Left lung (tissue), 10 donors: ENCODE results near the gene FGFR3. TPM values are rescaled to one million over a fixed set of nuclear protein-coding genes. Genes with fewer than 3 reads are reported as not detected.

ENCODE experiments used
- ATAC-seq: fragments of 200-7000 bp; cut with Tn5 transposase; one replicate; pipeline ENCODE4 v1.9.1; 2020; ENCODE audit warnings: moderate library complexity
- DNase-seq, 4 donors: peaks; one replicate each; pipeline ENCODE4 v3.0.0-alpha.2; 2013 to 2020
- H3K27ac ChIP-seq, 2 donors: fragments of 200-600 bp; sonication (generic) in 1 of 2; one replicate each; pipeline versions ENCODE4 v1.5.0 to v1.8.0; 2020 to 2021
- H3K27me3 ChIP-seq, 2 donors: fragments of 200-600 bp; sonication (generic) in 1 of 2; one replicate each; pipeline versions ENCODE4 v1.5.0 to v1.8.0; 2020 to 2021
- H3K36me3 ChIP-seq, 2 donors: fragments of 200-600 bp; sonication (generic) in 1 of 2; one replicate each; pipeline versions ENCODE4 v1.5.0 to v1.8.0; 2020 to 2021
- H3K4me1 ChIP-seq, 2 donors: fragments of 200-600 bp; one replicate each; pipeline ENCODE4 v1.8.0; 2021
- H3K4me3 ChIP-seq, 2 donors: fragments of 200-600 bp; sonication (generic) in 1 of 2; one replicate each; pipeline versions ENCODE4 v1.5.0 to v1.8.0; 2020 to 2021; ENCODE audit warnings: mild to moderate bottlenecking in 1 of 2
- H3K9me3 ChIP-seq, 2 donors: fragments of 200-600 bp; sonication (generic) in 1 of 2; one replicate each; pipeline versions ENCODE4 v1.5.0 to v1.8.0; 2020 to 2021
- CTCF ChIP-seq, 2 donors: fragments of 200-600 bp; sonication (generic) in 1 of 2; IDR thresholded peaks; one replicate each; pipeline versions ENCODE4 v1.5.0 to v1.8.0; 2021; ENCODE audit warnings: antibody characterized with exemption in 2 of 2
- intact Hi-C, 2 donors: fragments of 100-400 bp; cut with DNase I; formaldehyde crosslinking; loops; one replicate each; pipeline versions ENCODE4 v1.11.2 to v1.14.2; 2022
- polyA plus RNA-seq, 6 donors: library from polyadenylated mRNA; unstranded; fragments of 120-200 nt; gene quantifications; one replicate each; pipeline ENCODE4 v1.2.1, GENCODE V29; 2013; ENCODE audit not compliant: insufficient read length in 6 of 6
- total RNA-seq, 2 donors: library from RNA; stranded (reverse); fragmentation: NEBNext Ultra II Directional; extraction: Animal tissue kit (Norgen Biotek cat#: 25700); gene quantifications; one replicate each; pipeline ENCODE4 v1.2.1, GENCODE V29; 2021
- donor health status: DM: no; HTN: yes; CAD: no.
- donor health status: DM: no; HTN: no; CAD: no.

FGFR3 gene
- total and polyA plus RNA-seq, 8 donors: 10.8 to 134 (median 90.4) TPM

GRCh38 chr4:1745165-1745564, 47.9 kb upstream of the FGFR3 start:
- intact Hi-C loops: loop anchor here in 1 of 2 donors (10.0 kb wide), 1 partner anchor 150 kb away; no protein-coding TSS in a partner anchor

GRCh38 chr4:1745697-1746096, 47.4 kb upstream of the FGFR3 start:
- TF ChIP-seq CTCF (IDR thresholded peaks at IDR 0.05): no peak
- Histone ChIP-seq H3K36me3 (peaks cover 0 to 46% of the 10 kb centered on the region in 2 donors), H3K9me3 (no peaks in the 10 kb centered on the region), H3K4me3 (no peak overlapping the region), H3K27ac (no peak overlapping the region), H3K4me1 (peaks cover 0 to 5% of the 10 kb centered on the region in 2 donors), H3K27me3 (peaks cover 0 to 19% of the 10 kb centered on the region in 2 donors)
- intact Hi-C loops: loop anchor here in 1 of 2 donors (10.0 kb wide), 1 partner anchor 149 kb away; no protein-coding TSS in a partner anchor
- no peak for DNase-seq
- no peak for ATAC-seq

More at GRCh38 chr4:1745165-1745564, 47.9 kb upstream of the FGFR3 start:
- no peaks in the 10 kb centered on the region for H3K9me3 ChIP-seq
- no peak for DNase-seq
- TF ChIP-seq CTCF (IDR thresholded peaks at IDR 0.05): no peak
- no peak overlapping the region for H3K4me3 ChIP-seq
- no peak for ATAC-seq
- H3K27ac ChIP-seq: no peak overlapping the region
- H3K36me3 ChIP-seq: peaks cover 0 to 52% of the 10 kb centered on the region in 2 donors
- H3K4me1 ChIP-seq: peaks cover 0 to 5% of the 10 kb centered on the region in 2 donors
- peaks cover 0 to 19% of the 10 kb centered on the region in 2 donors for H3K27me3 ChIP-seq

GRCh38 chr4:1746265-1746691, 46.8 kb upstream of the FGFR3 start:
- H3K36me3 ChIP-seq: peaks cover 0 to 41% of the 10 kb centered on the region in 2 donors
- peaks cover 0 to 19% of the 10 kb centered on the region in 2 donors for H3K27me3 ChIP-seq
- DNase-seq: peak in 2 of 4 donors; percentile 79 to 93
- intact Hi-C loops: loop anchor here in 1 of 2 donors (10.0 kb wide), 1 partner anchor 149 kb away; no protein-coding TSS in a partner anchor
- H3K27ac ChIP-seq: no peak overlapping the region
- peak; percentile 69 to 79 for TF ChIP-seq CTCF (IDR thresholded peaks at IDR 0.05)
- no peaks in the 10 kb centered on the region for H3K9me3 ChIP-seq
- ATAC-seq: peak; percentile 67
- peaks cover 0 to 5% of the 10 kb centered on the region in 2 donors for H3K4me1 ChIP-seq
- H3K4me3 ChIP-seq: no peak overlapping the region

GRCh38 chr4:1746919-1747602, 46.0 kb upstream of the FGFR3 start:
- no peak for ATAC-seq
- H3K4me3 ChIP-seq: no peak overlapping the region
- no peak for TF ChIP-seq CTCF (IDR thresholded peaks at IDR 0.05)
- DNase-seq: no peak
- peaks cover 0 to 33% of the 10 kb centered on the region in 2 donors for H3K36me3 ChIP-seq
- intact Hi-C loops: loop anchor here in 1 of 2 donors (10.0 kb wide), 1 partner anchor 148 kb away; no protein-coding TSS in a partner anchor
- no peak overlapping the region for H3K27ac ChIP-seq
- H3K27me3 ChIP-seq: peaks cover 0 to 19% of the 10 kb centered on the region in 2 donors
- peaks cover 2 to 9% of the 10 kb centered on the region in 2 donors for H3K4me1 ChIP-seq
- H3K9me3 ChIP-seq: no peaks in the 10 kb centered on the region

GRCh38 chr4:1747603-1747967, 45.5 kb upstream of the FGFR3 start:
- peaks cover 0 to 19% of the 10 kb centered on the region in 2 donors for H3K27me3 ChIP-seq
- H3K27ac ChIP-seq: no peak overlapping the region
- peaks cover 0 to 28% of the 10 kb centered on the region in 2 donors for H3K36me3 ChIP-seq
- H3K9me3 ChIP-seq: no peaks in the 10 kb centered on the region
- H3K4me3 ChIP-seq: no peak overlapping the region
- intact Hi-C loops: loop anchor here in 1 of 2 donors (10.0 kb wide), 1 partner anchor 147 kb away; no protein-coding TSS in a partner anchor
- peaks cover 7 to 15% of the 10 kb centered on the region in 2 donors for H3K4me1 ChIP-seq
- ATAC-seq: no peak
- no peak for TF ChIP-seq CTCF (IDR thresholded peaks at IDR 0.05)
- no peak for DNase-seq
